GM12801 (cell line): ENCODE measurements around the gene SMOC2.

Source experiments
- CTCF ChIP-seq: IDR thresholded peaks from one replicate; pipeline ENCODE4 v1.5.1; 2011; ENCODE audit warnings: control low read depth; ENCODE audit not compliant: insufficient read length; ENCODE audit errors: extremely low read depth

SMOC2 gene

GRCh38 chr6:168416531-168416930 is 24.5 kb upstream of the SMOC2 start:
- TF ChIP-seq CTCF = no peak

- no peak for TF ChIP-seq CTCF
These were observed 23.8 kb upstream of the SMOC2 start for GRCh38 chr6:168417191-168417590.

- TF ChIP-seq CTCF = no peak
These were observed 23.1 kb upstream of the SMOC2 start for GRCh38 chr6:168417679-168418557.

GRCh38 chr6:168418711-168419121 is 22.3 kb upstream of the SMOC2 start:
- no peak for TF ChIP-seq CTCF

GRCh38 chr6:168419569-168419968 is 21.4 kb upstream of the SMOC2 start:
- TF ChIP-seq CTCF = no peak

GRCh38 chr6:168420084-168420483 is 20.9 kb upstream of the SMOC2 start:
- TF ChIP-seq CTCF = no peak

GRCh38 chr6:168420706-168421105 is 20.3 kb upstream of the SMOC2 start:
- TF ChIP-seq CTCF = no peak
